SJSA1 (cell line): ENCODE results near the gene CAGE1. TPM values are rescaled to one million over a fixed set of nuclear protein-coding genes. Genes with fewer than 3 reads are reported as not detected.

Experiments used
- DNase-seq, 2 experiments: peaks; one replicate each; pipeline ENCODE4 v3.0.0-alpha.2; 2015 to 2020; ENCODE audit warnings: low spot score in 2 of 2, low read depth in 1 of 2
- H3K27ac ChIP-seq: fragments of 250-450 bp; sonication (Bioruptor Pico); 2 replicates; pipeline ENCODE4 v1.5.1; 2020; ENCODE audit warnings: mild to moderate bottlenecking, moderate library complexity
- H3K27me3 ChIP-seq: fragments of 250-450 bp; sonication (Bioruptor Pico); replicated peaks from 2 replicates; pipeline ENCODE4 v1.5.1; 2020; ENCODE audit warnings: mild to moderate bottlenecking, moderate library complexity
- H3K36me3 ChIP-seq: fragments of 250-450 bp; sonication (Bioruptor Pico); 2 replicates; pipeline ENCODE4 v1.5.1; 2020; ENCODE audit warnings: mild to moderate bottlenecking
- H3K4me1 ChIP-seq: fragments of 250-450 bp; sonication (Bioruptor Pico); replicated peaks from 2 replicates; pipeline ENCODE4 v1.6.1; 2021; ENCODE audit warnings: mild to moderate bottlenecking
- H3K4me3 ChIP-seq: fragments of 250-450 bp; sonication (Bioruptor Pico); 2 replicates; pipeline ENCODE4 v1.5.1; 2020; ENCODE audit warnings: mild to moderate bottlenecking
- H3K9me3 ChIP-seq: fragments of 250-450 bp; sonication (Bioruptor Pico); replicated peaks from 2 replicates; pipeline ENCODE4 v1.5.1; 2020; ENCODE audit warnings: mild to moderate bottlenecking
- total RNA-seq: library from RNA; depleted of rRNA; stranded (reverse); fragments of >200 nt; shearing (Covaris generic); gene quantifications from 2 replicates; pipeline ENCODE4 v1.2.3, GENCODE V29; 2014; rRNA removed

The CAGE1 gene
- total RNA-seq, 1 experiment from 2014 or later, result 0.08 TPM

DNA sequence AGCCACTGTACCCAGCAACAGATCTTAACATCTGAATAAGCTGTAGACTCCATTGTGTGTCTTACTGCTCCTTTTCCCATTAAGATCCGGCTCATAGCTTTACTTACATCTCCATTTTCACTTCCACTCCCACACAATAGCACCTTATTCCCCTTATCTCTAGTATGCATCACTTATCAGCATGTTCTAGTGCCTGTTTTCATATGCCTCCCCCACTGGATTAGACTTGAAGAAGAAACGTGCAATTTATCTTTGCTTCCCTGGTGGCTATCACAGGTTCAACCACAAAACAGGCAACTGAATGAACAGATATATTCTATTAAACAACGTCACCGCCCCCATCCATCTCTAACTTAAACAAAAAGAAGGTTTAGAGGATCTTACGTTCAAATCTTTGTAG, 88.6 kb downstream of the CAGE1 start:
- DNase-seq, result no peak
- Histone ChIP-seq H3K9me3 (no peaks in the 10 kb centered on the region), H3K4me3 (no peak overlapping the region), H3K36me3 (peaks cover 99% of the 10 kb centered on the region), H3K27ac (no peak overlapping the region), H3K27me3 (no peaks in the 10 kb centered on the region), H3K4me1 (no peaks in the 10 kb centered on the region)

DNA sequence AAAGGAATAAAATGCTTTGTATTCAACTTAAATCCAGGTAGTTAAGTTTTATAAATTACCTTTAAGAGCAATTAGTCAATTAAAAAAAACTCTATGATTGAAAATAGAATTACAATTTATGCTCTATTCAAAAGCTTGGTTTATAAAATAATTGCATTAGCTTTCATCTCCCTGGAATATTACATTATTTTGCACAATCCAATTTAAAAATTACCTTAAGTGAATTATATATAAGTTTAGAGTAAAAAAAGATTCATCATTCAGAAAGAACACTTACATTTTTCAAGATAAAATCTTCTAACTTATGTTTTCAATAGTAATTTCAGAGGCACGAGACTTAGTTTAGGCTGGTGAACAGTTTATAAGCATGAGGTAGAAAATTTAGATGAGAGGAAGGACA, 91.4 kb downstream of the CAGE1 start:
- no peak overlapping the region for H3K4me3 ChIP-seq
- no peaks in the 10 kb centered on the region for H3K4me1 ChIP-seq
- H3K36me3 ChIP-seq, result peaks cover 97% of the 10 kb centered on the region
- no peaks in the 10 kb centered on the region for H3K9me3 ChIP-seq
- no peak overlapping the region for H3K27ac ChIP-seq
- no peak for DNase-seq
- H3K27me3 ChIP-seq, result no peaks in the 10 kb centered on the region

DNA sequence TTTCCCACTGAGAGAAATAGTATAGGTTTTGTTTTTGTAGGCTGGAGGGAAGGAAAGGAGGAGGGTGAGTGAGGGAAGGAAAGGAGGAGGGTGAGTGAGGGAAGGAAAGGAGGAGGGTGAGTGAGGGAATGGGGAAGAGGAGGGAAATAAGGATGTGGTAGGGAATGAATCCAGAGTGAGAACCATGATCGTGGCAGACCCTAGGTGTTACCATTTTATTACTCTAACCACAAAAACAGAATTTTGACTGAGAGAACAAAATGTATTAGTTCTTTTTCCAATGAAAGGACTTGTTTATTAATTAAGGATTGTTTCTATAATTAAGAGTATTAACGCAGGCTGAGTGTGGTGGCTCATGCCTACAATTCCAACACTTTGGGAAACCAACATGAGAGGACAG, 92.9 kb downstream of the CAGE1 start:
- no peaks in the 10 kb centered on the region for H3K4me1 ChIP-seq
- H3K9me3 ChIP-seq, result no peaks in the 10 kb centered on the region
- H3K27ac ChIP-seq, result no peak overlapping the region
- DNase-seq, result no peak
- no peak overlapping the region for H3K4me3 ChIP-seq
- H3K27me3 ChIP-seq, result no peaks in the 10 kb centered on the region
- H3K36me3 ChIP-seq, result peaks cover 98% of the 10 kb centered on the region

DNA sequence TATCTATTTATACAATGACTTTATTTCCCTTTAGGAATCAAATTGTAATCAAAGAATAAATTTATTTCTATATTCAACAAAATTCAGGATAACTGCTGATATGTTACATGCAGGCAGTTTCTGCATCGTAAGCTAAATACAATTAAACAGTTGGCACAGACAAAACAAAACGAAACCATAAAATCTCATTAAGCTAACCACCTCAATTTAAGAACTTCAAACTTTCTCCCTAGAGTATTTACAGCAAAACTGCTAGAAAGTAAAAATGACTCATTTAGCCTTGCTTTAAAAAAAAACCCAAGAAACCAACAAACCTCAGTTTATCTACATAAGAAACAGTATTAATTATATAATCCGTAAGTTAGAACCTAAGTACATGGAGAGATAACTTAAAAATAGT, 93.6 kb downstream of the CAGE1 start:
- H3K4me3 ChIP-seq, result no peak overlapping the region
- peaks cover 98% of the 10 kb centered on the region for H3K36me3 ChIP-seq
- H3K27ac ChIP-seq, result no peak overlapping the region
- no peaks in the 10 kb centered on the region for H3K4me1 ChIP-seq
- no peaks in the 10 kb centered on the region for H3K9me3 ChIP-seq
- no peaks in the 10 kb centered on the region for H3K27me3 ChIP-seq
- DNase-seq, result no peak

- H3K27ac ChIP-seq, result no peak overlapping the region
- no peaks in the 10 kb centered on the region for H3K9me3 ChIP-seq
- H3K36me3 ChIP-seq, result peaks cover 98% of the 10 kb centered on the region
- no peaks in the 10 kb centered on the region for H3K4me1 ChIP-seq
- no peak for DNase-seq
- H3K27me3 ChIP-seq, result no peaks in the 10 kb centered on the region
- no peak overlapping the region for H3K4me3 ChIP-seq
Observed at GRCh38 chr6:7292596-7293255, 96.8 kb downstream of the CAGE1 start.

DNA sequence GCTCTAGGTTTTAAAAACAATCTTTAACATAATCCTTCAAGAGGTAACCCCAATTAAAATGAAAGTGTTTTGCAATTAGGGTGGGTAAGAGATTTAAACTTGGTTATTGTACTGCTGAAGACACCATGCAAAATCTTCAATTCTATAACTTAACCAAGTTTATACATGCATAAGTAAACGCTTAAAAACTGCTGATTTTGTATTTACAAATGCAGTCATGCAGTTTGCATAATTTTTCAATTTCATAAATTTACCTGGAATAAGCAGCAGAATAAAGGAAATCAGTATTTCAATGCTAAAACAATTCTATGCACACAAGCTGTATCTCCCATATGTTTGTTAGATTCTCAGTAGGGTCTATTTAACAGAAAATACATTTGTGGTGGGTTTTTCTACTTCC, 99.5 kb downstream of the CAGE1 start:
- Histone ChIP-seq H3K4me1 (no peaks in the 10 kb centered on the region), H3K36me3 (peaks cover 90% of the 10 kb centered on the region)
- no peak for DNase-seq

DNA sequence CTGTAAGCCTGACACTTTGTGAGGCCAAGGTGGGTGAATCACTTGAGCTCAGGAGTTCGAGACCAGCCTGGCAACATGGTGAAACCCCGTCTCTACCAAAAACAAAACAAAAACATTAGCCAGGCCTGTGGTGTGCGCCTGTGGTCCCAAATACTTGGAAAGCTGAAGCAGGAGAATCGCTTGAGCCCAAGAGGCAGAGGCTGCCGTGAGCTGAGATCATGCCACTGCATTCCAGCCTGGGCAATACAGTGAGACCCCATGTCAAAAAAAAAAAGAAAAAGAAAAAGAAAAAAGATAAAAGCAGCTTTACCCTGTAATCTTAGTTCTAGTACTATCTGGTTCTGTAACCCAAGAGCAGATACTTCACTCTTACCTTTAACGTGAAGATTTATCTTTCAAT, 104.1 kb downstream of the CAGE1 start:
- H3K27ac ChIP-seq, result no peak overlapping the region
- H3K27me3 ChIP-seq, result no peaks in the 10 kb centered on the region
- no peak for DNase-seq
- no peaks in the 10 kb centered on the region for H3K9me3 ChIP-seq
- H3K4me3 ChIP-seq, result no peak overlapping the region
- no peaks in the 10 kb centered on the region for H3K4me1 ChIP-seq
- peaks cover 52% of the 10 kb centered on the region for H3K36me3 ChIP-seq

More for the DNA sequence above, 99.5 kb downstream of the CAGE1 start:
- Histone ChIP-seq H3K27me3 (no peaks in the 10 kb centered on the region), H3K4me3 (no peak overlapping the region), H3K9me3 (no peaks in the 10 kb centered on the region), H3K27ac (no peak overlapping the region)

GRCh38 chr6:7283676-7284075, 105.9 kb downstream of the CAGE1 start:
- no peaks in the 10 kb centered on the region for H3K27me3 ChIP-seq
- H3K4me1 ChIP-seq, result no peaks in the 10 kb centered on the region
- no peak overlapping the region for H3K4me3 ChIP-seq
- no peaks in the 10 kb centered on the region for H3K9me3 ChIP-seq
- DNase-seq, result no peak
- no peak overlapping the region for H3K27ac ChIP-seq
- peaks cover 35% of the 10 kb centered on the region for H3K36me3 ChIP-seq

DNA sequence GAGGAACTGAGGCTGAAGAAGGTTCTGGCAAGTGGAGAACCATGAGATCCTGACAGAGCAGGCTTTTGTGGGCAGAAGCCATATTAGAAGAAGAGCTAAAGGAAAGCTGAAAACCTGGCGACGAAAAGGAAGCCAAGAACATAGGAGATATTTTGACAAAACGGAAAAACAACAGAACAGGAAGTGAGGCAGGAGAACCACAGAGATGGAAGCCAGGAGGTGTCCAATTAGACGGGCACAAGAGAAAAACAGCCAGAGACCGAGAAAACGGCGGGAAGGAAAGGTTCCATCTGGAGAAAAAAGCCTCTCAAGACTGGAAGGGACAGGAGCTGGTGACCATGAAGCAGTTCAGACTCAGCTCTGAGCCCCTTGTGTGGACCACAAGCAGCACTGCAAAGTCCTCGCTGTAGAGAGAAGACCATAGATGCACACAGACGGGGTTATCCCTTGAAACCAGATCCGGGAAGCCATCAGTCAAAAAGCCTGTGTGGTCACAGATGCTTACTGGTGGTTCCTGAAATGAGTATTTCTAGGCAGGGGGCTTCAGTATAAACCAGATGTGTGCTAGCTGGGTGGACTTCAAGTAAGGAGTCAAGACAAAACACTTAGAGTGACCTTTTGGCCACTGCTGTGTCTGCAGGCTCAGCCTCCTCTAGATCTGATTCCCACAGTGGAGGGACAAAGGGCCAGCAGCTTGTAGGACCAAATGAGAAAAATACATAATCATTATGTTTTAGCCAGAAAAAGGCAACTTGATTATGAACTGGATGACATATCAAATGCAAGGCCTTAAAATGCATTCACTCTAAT, 107.2 kb downstream of the CAGE1 start:
- Histone ChIP-seq H3K36me3 (peaks cover 21% of the 10 kb centered on the region), H3K27ac (no peak overlapping the region), H3K4me1 (no peaks in the 10 kb centered on the region), H3K9me3 (no peaks in the 10 kb centered on the region), H3K27me3 (no peaks in the 10 kb centered on the region), H3K4me3 (no peak overlapping the region)
- no peak for DNase-seq

Other genes starting within 250 kb of the CAGE1 start
- 153 and 169 TPM in 2 replicates for gene SSR1, start 76.5 kb downstream of the CAGE1 start, total RNA-seq
- 23.8 and 29.1 TPM in 2 replicates for gene RIOK1, start 66 bp upstream of the CAGE1 start, total RNA-seq
- gene DSP, start 151.9 kb upstream of the CAGE1 start, total RNA-seq, result 0.08 TPM in 1 of 2 replicates, not detected in the other
- 11.1 and 19.6 TPM in 2 replicates for gene SNRNP48, start 200.5 kb upstream of the CAGE1 start, total RNA-seq